HK-2 (cell line): ENCODE data around the gene RHOH.
"Not testable (repeated sequence)": the region's sequence is repeated elsewhere in the genome, so short reads cannot be mapped to it uniquely, and the experiment has no call there.

Experiments
- DNase-seq: peaks from one replicate; pipeline ENCODE4 v3.0.0-alpha.2; 2018; ENCODE audit not compliant: unreplicated experiment

Gene RHOH

GRCh38 chr4:40262077-40262528, 65.3 kb downstream of the RHOH start:
- no peak for DNase-seq

GRCh38 chr4:40262861-40263260, 66.0 kb downstream of the RHOH start:
- no peak for DNase-seq

DNA sequence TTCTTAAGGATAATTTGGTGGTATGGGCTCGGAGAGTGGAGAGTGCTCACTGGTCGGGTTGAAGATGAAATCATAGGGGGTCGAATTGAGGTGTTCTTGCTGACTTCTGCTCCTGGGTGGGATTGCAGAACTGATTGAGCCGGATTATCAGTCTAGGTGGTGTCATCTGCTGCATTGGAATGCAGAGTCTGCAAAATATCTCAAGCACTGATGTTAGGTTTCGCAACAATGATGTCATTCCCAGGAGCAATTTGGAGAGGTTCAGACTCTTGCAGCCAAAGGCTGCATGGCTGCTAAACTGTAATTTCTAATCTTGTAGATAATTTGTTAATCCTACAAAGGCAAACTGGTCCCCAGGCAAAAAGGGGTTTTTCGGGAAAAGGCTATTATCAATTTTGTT, 67.7 kb downstream of the RHOH start:
- DNase-seq, result no peak

- DNase-seq, result no peak
Measured at GRCh38 chr4:40264995-40265909, 68.4 kb downstream of the RHOH start.

DNA sequence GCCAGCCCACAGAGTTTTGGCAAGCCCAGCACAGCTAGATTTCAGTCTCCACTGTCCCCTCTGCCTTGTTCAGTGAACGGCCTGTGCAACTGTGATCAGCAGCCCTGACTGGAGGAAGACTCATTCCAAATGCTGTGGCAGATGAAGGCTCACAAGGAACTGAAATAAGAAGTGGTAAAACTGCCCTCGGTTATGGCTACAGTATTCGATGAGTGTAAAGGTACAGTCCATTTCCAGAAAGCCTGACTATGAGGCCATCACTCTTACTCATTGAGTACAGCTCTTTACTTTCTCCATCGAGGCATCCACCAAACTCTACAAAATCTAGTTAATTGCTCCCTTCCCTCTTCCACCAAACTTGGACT, 69.1 kb downstream of the RHOH start:
- no peak for DNase-seq

GRCh38 chr4:40269133-40269532, 72.3 kb downstream of the RHOH start:
- no peak for DNase-seq

GRCh38 chr4:40270609-40271008, 73.8 kb downstream of the RHOH start:
- no peak for DNase-seq

DNA sequence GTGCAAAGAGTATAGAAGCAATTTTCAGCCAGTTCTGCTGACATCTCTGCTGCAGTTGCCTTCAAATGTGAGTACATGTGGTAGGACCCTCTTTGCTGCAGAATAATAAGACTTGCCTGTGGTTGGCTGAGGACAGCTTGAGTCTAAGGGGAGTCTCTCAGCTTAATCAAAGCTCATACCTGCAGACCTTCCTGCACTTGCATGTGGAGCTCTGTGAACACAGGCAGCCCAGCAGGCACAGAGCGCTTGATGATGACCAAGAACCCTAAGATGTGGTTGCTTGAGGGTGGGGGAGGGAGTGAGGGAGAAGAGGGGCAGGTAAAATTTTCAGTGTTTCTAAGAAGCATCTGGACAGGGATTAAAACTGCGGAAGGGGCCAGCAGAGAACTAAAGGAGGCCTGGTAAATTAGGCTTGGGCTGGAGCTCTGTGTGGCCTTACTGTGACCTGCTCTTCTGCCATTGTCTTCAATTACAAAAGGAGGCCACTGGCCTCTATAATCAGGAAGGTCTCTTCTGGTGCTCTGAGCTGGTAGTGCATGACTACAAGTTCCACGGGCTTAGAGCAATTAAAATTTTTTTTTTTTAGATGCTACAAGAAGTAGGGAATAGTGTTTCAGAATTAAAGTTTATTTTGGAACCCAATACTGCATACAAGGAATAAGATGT, 78.4 kb downstream of the RHOH start:
- no peak for DNase-seq

DNA sequence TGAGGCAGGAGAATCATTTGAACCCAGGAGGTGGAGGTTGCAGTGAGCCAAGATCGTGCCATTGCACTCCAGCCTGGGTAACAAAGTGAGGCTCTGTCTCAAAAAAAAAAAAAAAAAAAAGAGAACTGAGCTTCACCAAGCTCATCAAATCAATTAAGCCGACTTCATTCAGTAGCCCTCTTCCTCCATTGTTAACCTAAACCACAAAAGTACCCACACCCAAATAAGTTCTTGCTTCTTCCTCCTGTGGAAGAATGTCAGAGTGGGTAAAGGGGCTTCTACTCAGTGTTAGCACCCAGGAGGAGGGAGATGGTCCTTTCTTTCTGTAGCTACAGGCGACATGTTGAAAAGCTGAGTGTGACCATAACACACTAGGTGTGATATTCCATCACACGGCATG, 79.7 kb downstream of the RHOH start:
- DNase-seq, result no peak

- DNase-seq, result no peak
Measured at GRCh38 chr4:40280586-40280985, 83.8 kb downstream of the RHOH start.

DNA sequence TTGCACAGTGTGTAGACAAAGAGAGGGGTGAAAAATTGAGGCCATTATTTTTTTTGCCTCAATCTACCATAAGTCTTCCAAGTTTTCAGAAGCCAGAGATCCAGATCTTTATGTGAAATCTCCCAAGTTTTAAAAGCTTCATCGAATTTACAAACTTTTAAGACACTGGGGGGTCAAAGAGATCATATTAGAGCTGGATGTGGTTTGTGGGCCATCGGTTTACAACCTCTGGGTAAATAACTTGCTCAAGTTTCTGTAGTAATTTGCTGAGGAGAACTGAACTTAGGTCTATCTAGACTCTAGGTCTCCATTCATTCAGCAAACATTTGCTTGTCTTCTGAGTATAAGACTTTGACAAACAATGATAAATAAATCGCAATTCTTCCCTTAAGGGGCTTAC, 84.3 kb downstream of the RHOH start:
- no peak for DNase-seq

- DNase-seq, result no peak
Measured at GRCh38 chr4:40281913-40282312, 85.1 kb downstream of the RHOH start.

GRCh38 chr4:40282857-40283256, 86.0 kb downstream of the RHOH start:
- DNase-seq, result not testable (repeated sequence)

- no peak for DNase-seq
Measured at GRCh38 chr4:40283413-40283812, 86.6 kb downstream of the RHOH start.

DNA sequence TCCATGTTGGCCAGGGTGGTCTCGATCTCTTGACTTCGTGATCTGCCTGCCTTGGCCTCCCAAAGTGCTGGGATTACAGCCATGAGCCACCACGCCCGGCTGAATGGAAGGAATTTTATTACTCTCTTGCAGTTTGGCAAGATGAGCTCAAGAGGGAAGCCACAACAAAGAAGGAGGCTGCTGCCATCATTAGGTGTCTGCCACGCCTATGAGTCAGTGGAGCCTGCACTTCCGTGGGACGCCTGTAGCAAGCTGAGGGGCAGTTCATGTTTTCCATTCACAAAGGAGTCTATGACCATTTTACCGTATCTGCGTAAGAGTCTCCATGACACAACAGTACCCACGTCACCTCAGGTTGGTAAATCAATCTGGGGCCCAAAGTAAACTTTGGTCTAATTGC, 87.1 kb downstream of the RHOH start:
- DNase-seq, result peak; percentile 90

- no peak for DNase-seq
Measured at GRCh38 chr4:40285692-40286091, 88.9 kb downstream of the RHOH start.

DNA sequence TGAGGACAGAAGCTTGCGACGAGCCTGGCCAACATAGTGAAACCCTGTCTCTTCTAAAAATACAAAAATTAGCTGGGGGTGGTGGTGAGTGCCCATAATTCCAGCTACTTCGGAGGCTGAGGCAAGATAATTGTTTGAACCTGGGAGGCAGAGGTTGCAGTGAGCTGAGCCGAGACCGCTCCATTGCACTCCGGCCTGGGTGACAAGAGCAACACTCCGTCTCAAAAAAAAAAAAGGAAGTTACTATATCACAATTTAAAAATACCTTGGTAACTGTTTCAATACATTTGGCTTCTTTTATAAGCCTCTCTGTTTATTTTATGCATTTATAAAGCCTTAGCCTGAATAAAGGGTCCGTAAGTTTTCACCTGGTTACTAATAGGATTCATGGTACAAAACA, 91.7 kb downstream of the RHOH start:
- DNase-seq, result no peak

- no peak for DNase-seq
Measured at GRCh38 chr4:40289366-40290188, 92.7 kb downstream of the RHOH start.

DNA sequence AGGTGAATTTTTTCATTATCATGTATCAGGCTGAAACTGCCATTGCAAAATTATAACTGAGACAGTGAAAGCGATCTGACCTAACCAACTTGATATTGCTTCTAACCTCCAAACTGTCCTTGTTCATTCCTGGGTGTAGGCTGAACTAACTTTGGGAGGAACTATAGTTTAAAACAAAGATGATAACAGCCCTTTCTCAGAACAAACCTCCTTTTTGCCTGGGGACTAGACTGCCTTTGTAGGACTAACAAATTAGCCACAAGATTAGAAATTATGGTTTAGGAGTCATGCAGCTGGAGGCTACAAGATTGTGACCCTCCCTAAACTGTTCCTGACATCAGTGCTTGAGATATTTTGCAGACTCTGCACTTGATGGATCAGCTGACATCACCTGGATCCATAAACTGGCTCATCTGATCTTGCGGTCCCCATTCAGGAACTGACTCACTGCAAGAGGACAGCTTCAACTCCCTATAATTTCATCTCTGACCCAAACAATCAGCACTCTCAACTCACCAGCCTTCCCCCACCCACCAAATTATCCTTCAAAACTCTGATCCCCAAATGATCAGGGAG, 93.9 kb downstream of the RHOH start:
- DNase-seq, result not testable (repeated sequence)

GRCh38 chr4:40292313-40292759, 95.5 kb downstream of the RHOH start:
- peak; percentile 30 for DNase-seq

GRCh38 chr4:40294339-40294738, 97.5 kb downstream of the RHOH start:
- no peak for DNase-seq

- DNase-seq, result not testable (repeated sequence)
Measured at GRCh38 chr4:40295030-40295429, 98.2 kb downstream of the RHOH start.
